Mesendoderm (in vitro differentiated cells): ENCODE measurements around the gene MTMR2.

ENCODE experiments used
- DNase-seq: peaks from one replicate; pipeline ENCODE4 v3.0.0; 2013
- H2AK5ac ChIP-seq: 2 replicates; pipeline ENCODE4 v1.6.1; 2013; ENCODE audit warnings: low read length, inconsistent platforms
- H2BK120ac ChIP-seq: 2 replicates; pipeline ENCODE4 v1.6.1; 2013; ENCODE audit warnings: low read depth, mild to moderate bottlenecking, low read length, moderate library complexity, mixed read lengths
- H2BK15ac ChIP-seq: replicated peaks from 2 replicates; pipeline ENCODE4 v1.6.1; 2013; ENCODE audit warnings: low read depth, mild to moderate bottlenecking, moderate library complexity
- H2BK5ac ChIP-seq: 2 replicates; pipeline ENCODE4 v1.6.1; 2013; ENCODE audit warnings: low read length, inconsistent platforms
- H3K18ac ChIP-seq: 2 replicates; pipeline ENCODE4 v1.6.1; 2013; ENCODE audit warnings: mild to moderate bottlenecking, low read length, mixed read lengths
- H3K23ac ChIP-seq: one replicate; pipeline ENCODE4 v1.6.1; 2013; ENCODE audit warnings: low read length
- H3K27ac ChIP-seq: 2 replicates; pipeline ENCODE4 v1.5.1; 2013; ENCODE audit warnings: low read depth, mild to moderate bottlenecking, inconsistent platforms, low read length, moderate library complexity
- H3K27me3 ChIP-seq: 2 replicates; pipeline ENCODE4 v1.6.1; 2013; ENCODE audit warnings: low read length, control low read depth, mild to moderate bottlenecking, inconsistent platforms; ENCODE audit not compliant: insufficient read depth, poor library complexity
- H3K36me3 ChIP-seq: 2 replicates; pipeline ENCODE4 v1.6.1; 2013; ENCODE audit warnings: low read length, inconsistent platforms; ENCODE audit not compliant: control insufficient read depth, insufficient read depth
- H3K4ac ChIP-seq: one replicate; pipeline ENCODE4 v1.6.1; 2013; ENCODE audit warnings: low read depth, mild to moderate bottlenecking, low read length, moderate library complexity
- H3K4me1 ChIP-seq: 2 replicates; pipeline ENCODE4 v1.6.1; 2013; ENCODE audit warnings: low read depth, low read length, inconsistent platforms; ENCODE audit not compliant: control insufficient read depth
- H3K4me2 ChIP-seq: 2 replicates; pipeline ENCODE4 v1.6.1; 2013; ENCODE audit warnings: low read length
- H3K4me3 ChIP-seq: 2 replicates; pipeline ENCODE4 v1.5.1; 2013; ENCODE audit warnings: mild to moderate bottlenecking, low read length
- H3K56ac ChIP-seq: one replicate; pipeline ENCODE4 v1.6.1; 2013; ENCODE audit warnings: low read length
- H3K79me1 ChIP-seq: 2 replicates; pipeline ENCODE4 v1.6.1; 2013; ENCODE audit warnings: low read length, inconsistent platforms
- H3K79me2 ChIP-seq: 2 replicates; pipeline ENCODE4 v1.6.1; 2013; ENCODE audit warnings: mild to moderate bottlenecking, low read length; ENCODE audit not compliant: control insufficient read depth, insufficient read depth
- H3K9ac ChIP-seq: 2 replicates; pipeline ENCODE4 v1.6.1; 2013; ENCODE audit warnings: low read length, inconsistent platforms
- H4K5ac ChIP-seq: one replicate; pipeline ENCODE4 v1.6.1; 2013; ENCODE audit warnings: low read length
- H4K8ac ChIP-seq: one replicate; pipeline ENCODE4 v1.6.1; 2013; ENCODE audit warnings: low read depth, mild to moderate bottlenecking, control low read depth, low read length, moderate library complexity
- WGBS: extraction: QIAGEN DNeasy Blood & Tissue Kit; methylation state at CpG from one replicate; pipeline ENCODE4 v1.1.7; 2013; ENCODE audit warnings: low lambda C conversion rate, missing lambda C conversion rate; ENCODE audit not compliant: insufficient coverage; ENCODE audit errors: extremely low coverage; 5-methylcytosine and 5-hydroxymethylcytosine counted together

MTMR2 gene

DNA sequence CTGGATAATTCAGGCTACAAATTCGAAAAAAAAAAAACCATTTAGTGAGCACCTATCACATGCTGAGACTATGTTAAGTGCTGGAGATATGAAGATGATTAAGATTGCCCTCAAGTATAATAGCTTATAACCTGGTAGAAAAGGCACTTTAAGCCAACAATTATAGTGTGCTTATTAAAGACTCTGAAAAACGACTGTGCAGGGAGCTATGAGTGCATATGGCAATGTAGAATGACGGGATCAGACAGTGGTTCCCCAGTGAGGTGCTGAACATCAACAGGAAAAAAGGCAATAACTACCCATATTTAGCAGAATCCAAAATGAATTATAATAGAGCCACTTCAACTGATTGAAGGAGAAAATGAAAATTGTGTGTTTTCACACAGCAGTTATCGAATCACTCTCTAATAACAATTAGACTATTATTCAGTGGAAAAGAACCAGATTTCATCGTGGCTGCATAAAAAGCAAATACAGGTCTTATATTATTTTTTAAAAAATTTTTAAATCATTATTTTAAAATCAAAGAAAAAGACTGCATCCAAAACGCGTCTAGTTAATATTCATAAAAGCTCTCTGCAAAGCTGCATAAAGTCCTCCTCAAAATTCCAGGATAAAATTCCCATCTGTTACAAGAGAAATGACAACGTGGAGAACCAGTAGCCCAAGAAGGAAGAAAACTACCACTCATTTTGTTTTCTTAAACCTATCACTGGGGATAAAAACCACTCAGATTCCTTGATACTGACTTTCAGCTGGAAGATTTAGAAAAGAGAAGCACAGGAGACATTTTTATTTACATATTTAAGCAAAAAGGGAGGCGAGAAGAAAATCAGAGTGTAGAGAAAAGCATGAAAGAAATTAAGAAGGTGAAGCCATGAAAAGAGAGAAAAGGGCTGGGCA, 1.1 kb downstream of the MTMR2 start:
- Histone ChIP-seq H2BK5ac (no peak overlapping the region), H3K4me3 (peak overlapping the region; percentile 90), H3K27ac (no peak overlapping the region), H3K27me3 (no peaks in the 10 kb centered on the region), H4K5ac (no peak overlapping the region), H3K23ac (no peak overlapping the region), H3K79me2 (peaks cover 24% of the 10 kb centered on the region), H3K9ac (peak overlapping the region; percentile 70), H4K8ac (no peak overlapping the region), H2BK15ac (no peak overlapping the region), H3K79me1 (peaks cover 7% of the 10 kb centered on the region), H3K36me3 (no peaks in the 10 kb centered on the region), H3K4me2 (peak overlapping the region; percentile 64), H3K4me1 (peaks cover 4% of the 10 kb centered on the region), H3K18ac (no peak overlapping the region), H3K4ac (no peak overlapping the region), H2BK120ac (no peak overlapping the region), H2AK5ac (no peak overlapping the region), H3K56ac (peak overlapping the region; percentile 99)
- 86% methylated on average over 2 of the region's 9 CpGs for WGBS
- DNase-seq: no peak

DNA sequence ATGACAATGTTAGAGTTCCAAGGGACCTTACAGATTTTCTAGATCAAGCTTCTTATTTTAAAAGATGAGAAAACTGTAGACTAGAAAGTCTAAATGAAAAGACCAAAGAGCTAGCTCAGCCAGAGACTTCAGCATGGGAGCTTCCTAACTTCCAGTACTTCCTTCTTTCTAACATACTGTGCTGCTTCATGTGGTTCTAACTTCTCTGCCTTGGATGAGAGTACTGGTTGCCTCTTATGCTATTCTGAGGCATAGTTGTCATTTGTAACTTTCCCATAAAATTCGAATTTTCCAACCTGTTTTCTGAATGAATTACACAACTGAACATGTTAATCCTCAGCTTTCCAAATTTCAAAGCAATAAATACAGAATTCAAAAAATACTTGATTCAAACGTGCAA, 1.8 kb downstream of the MTMR2 start:
- H3K23ac ChIP-seq: no peak overlapping the region
- H2AK5ac ChIP-seq: no peak overlapping the region
- H3K36me3 ChIP-seq: no peaks in the 10 kb centered on the region
- H3K79me1 ChIP-seq: peaks cover 9% of the 10 kb centered on the region
- no peak overlapping the region for H2BK15ac ChIP-seq
- no peak overlapping the region for H3K56ac ChIP-seq
- H4K8ac ChIP-seq: no peak overlapping the region
- H3K4ac ChIP-seq: no peak overlapping the region
- WGBS: no CpG with 5 or more reads among the region's 2 CpGs
- H3K4me3 ChIP-seq: no peak overlapping the region
- no peak overlapping the region for H3K9ac ChIP-seq
- no peak overlapping the region for H3K27ac ChIP-seq
- H3K4me1 ChIP-seq: peaks cover 7% of the 10 kb centered on the region
- no peak for DNase-seq
- H4K5ac ChIP-seq: no peak overlapping the region
- H2BK5ac ChIP-seq: no peak overlapping the region
- H2BK120ac ChIP-seq: no peak overlapping the region
- no peak overlapping the region for H3K18ac ChIP-seq
- peaks cover 29% of the 10 kb centered on the region for H3K79me2 ChIP-seq
- H3K4me2 ChIP-seq: no peak overlapping the region
- H3K27me3 ChIP-seq: no peaks in the 10 kb centered on the region

DNA sequence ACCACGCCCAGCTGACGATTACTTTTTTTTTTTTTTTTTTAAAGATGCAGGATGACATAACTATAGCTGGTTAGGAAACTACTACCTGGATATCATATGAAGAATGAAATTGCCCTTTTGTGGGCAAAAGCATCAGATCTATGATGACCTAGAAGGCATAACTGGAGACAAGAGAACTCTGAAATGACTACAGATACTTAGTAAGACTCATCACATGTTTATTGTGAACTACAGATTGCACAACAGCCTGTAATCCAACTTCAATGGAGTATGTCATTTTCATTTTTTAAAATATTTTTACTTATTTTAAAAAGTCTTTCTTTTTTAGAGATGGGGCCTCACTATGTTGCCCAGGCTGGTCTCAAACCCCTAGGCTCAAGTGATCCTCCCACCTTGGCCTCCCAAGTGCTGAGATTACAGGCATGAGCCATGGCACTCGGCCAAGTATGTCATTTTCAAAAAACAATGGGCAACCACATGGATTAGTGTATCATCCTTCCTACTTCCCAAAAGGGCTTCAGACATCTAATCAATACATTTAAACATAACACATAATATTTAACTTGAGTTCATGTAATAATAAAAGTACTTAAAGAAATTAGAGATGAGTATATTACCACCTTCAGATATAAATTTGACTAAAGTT, 3.3 kb downstream of the MTMR2 start:
- no peak overlapping the region for H3K56ac ChIP-seq
- H3K27ac ChIP-seq: no peak overlapping the region
- no peak overlapping the region for H2BK15ac ChIP-seq
- H3K79me2 ChIP-seq: peaks cover 33% of the 10 kb centered on the region
- no peak overlapping the region for H2BK5ac ChIP-seq
- no peak overlapping the region for H4K5ac ChIP-seq
- H3K9ac ChIP-seq: no peak overlapping the region
- no peaks in the 10 kb centered on the region for H3K36me3 ChIP-seq
- no peak overlapping the region for H2BK120ac ChIP-seq
- WGBS: no CpG with 5 or more reads among the region's 3 CpGs
- peaks cover 12% of the 10 kb centered on the region for H3K79me1 ChIP-seq
- H3K23ac ChIP-seq: no peak overlapping the region
- no peak overlapping the region for H3K18ac ChIP-seq
- H3K4me3 ChIP-seq: no peak overlapping the region
- peaks cover 7% of the 10 kb centered on the region for H3K4me1 ChIP-seq
- no peak overlapping the region for H4K8ac ChIP-seq
- H3K27me3 ChIP-seq: no peaks in the 10 kb centered on the region
- H3K4ac ChIP-seq: no peak overlapping the region
- H2AK5ac ChIP-seq: no peak overlapping the region
- H3K4me2 ChIP-seq: no peak overlapping the region
- no peak for DNase-seq

DNA sequence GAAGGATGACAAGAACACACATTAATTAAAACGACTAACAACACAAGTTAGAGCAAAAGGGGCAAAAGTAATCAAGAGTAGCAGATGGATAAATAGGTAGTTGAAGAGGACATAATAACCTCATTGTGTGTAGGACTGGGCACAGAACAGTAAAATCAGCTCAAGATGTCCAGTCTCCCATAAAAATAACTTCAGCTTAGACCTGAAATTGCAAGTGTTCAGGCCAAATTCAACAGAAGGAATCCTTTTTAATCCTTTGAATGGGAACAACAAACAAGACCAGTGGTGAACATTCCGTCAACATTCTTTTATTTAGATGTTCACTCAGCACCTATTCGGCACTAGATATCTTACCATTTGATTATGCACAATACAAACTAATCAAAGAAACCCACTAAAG, 4.4 kb downstream of the MTMR2 start:
- H3K9ac ChIP-seq: no peak overlapping the region
- H2BK15ac ChIP-seq: no peak overlapping the region
- WGBS: no CpG with 5 or more reads among the region's 3 CpGs
- H2AK5ac ChIP-seq: no peak overlapping the region
- H3K27me3 ChIP-seq: no peaks in the 10 kb centered on the region
- no peak overlapping the region for H2BK120ac ChIP-seq
- no peak overlapping the region for H3K4ac ChIP-seq
- H3K4me2 ChIP-seq: no peak overlapping the region
- no peak overlapping the region for H2BK5ac ChIP-seq
- peaks cover 37% of the 10 kb centered on the region for H3K79me2 ChIP-seq
- H3K4me1 ChIP-seq: peaks cover 7% of the 10 kb centered on the region
- H3K4me3 ChIP-seq: no peak overlapping the region
- no peaks in the 10 kb centered on the region for H3K36me3 ChIP-seq
- H4K5ac ChIP-seq: no peak overlapping the region
- H4K8ac ChIP-seq: no peak overlapping the region
- no peak overlapping the region for H3K56ac ChIP-seq
- no peak overlapping the region for H3K18ac ChIP-seq
- no peak for DNase-seq
- H3K27ac ChIP-seq: no peak overlapping the region
- H3K79me1 ChIP-seq: peaks cover 13% of the 10 kb centered on the region
- no peak overlapping the region for H3K23ac ChIP-seq

DNA sequence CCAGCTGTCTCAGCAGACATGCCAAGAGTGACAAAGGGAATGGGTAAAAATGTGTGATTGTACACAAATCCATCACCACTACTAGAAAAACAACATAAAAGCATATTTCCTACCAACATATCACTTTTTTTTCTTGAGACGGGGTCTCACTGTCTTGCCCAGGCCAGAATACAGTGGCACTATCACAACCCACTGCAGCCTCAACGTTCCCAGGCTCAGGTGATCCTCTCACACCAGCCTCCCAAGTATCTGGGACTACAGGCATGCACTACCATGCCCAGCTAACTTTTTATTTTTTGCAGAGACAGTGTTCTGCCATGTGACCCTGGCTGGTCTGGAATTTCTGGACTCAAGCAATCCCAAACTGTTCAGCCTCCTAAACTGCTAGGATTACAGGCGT, 5.2 kb downstream of the MTMR2 start:
- Histone ChIP-seq H4K8ac (no peak overlapping the region), H2BK5ac (no peak overlapping the region), H3K27ac (no peak overlapping the region), H3K18ac (no peak overlapping the region), H3K56ac (no peak overlapping the region), H2AK5ac (no peak overlapping the region), H2BK120ac (no peak overlapping the region), H3K4me3 (no peak overlapping the region), H3K4me1 (peaks cover 7% of the 10 kb centered on the region), H3K4me2 (no peak overlapping the region), H2BK15ac (no peak overlapping the region), H3K9ac (no peak overlapping the region), H3K79me1 (peaks cover 14% of the 10 kb centered on the region), H3K23ac (no peak overlapping the region), H4K5ac (no peak overlapping the region), H3K79me2 (peaks cover 37% of the 10 kb centered on the region), H3K27me3 (no peaks in the 10 kb centered on the region), H3K4ac (no peak overlapping the region), H3K36me3 (no peaks in the 10 kb centered on the region)
- DNase-seq: no peak
- WGBS: no CpG with 5 or more reads among the region's 3 CpGs
